Measurements from ENCODE around the gene TTC39B.
"Not testable (repeated sequence)": the region's sequence is repeated elsewhere in the genome, so short reads cannot be mapped to it uniquely, and the experiment has no call there.

The TTC39B gene

GRCh38 chr9:15268317-15268716 is 38.7 kb downstream of the TTC39B start:
- DNase-seq (ENCODE audit: low read depth), result no peak

- DNase-seq (ENCODE audit: low read depth), result no peak
These were observed 42.1 kb downstream of the TTC39B start for GRCh38 chr9:15264918-15265317.

DNA sequence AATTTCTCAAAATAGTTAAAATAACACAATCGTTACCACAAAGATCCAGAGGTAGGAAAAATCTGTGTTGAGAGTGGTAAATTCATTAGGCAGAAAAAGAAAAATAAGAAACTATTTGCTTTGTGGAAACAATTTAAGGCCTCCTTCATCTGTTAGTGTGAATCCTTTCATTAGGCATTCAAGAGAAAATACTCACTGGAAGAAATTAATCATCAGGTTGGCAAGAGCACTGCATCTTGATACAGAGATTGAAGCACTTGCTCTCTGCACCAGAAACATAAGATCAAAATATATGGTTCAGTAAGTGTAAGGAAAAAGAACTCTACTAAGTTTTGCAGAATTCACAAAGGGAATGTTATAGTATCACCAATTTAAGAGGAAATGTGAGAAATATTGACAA is 44.4 kb downstream of the TTC39B start:
- no peak for DNase-seq (ENCODE audit: low read depth)

DNA sequence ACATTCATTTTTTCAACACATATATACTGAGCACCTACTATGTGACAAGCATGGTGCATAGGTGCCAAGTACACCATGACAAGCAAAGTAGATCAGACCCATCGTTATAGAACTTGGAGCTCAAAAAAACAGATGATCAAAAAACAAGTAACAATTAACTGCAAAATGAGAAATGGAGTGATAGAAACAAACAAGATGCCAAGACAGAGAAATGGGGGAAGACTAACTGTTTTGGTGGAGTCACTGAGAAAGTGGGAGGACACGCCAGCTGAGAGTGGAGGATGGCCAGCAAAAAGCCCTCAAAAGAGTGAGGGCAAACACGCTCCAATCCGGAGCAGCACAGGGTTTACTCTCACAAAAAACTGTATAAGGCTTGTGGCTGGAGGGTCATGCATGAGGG is 50.6 kb downstream of the TTC39B start:
- no peak for DNase-seq (ENCODE audit: low read depth)

DNA sequence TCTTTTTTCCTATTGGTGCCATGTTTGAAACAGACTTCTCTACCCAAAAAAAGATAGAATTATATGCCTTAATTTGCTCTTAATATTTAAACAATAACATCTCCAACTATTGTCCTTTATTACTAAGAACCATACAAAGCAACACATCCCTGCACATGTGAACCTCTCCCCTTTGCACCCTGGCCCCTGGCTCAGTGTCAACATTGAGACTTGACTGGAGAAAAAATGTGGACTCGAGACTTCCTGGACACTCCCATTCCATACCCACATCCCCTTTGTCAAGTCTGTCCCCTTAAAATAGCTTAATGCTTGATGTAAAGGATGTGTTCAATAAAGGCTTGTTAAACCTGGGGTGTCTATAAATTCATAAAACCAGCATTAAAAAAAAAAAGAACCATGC is 53.2 kb downstream of the TTC39B start:
- DNase-seq (ENCODE audit: low read depth), result no peak

- no peak for DNase-seq (ENCODE audit: low read depth)
These were observed 53.8 kb downstream of the TTC39B start for GRCh38 chr9:15253197-15253596.

DNA sequence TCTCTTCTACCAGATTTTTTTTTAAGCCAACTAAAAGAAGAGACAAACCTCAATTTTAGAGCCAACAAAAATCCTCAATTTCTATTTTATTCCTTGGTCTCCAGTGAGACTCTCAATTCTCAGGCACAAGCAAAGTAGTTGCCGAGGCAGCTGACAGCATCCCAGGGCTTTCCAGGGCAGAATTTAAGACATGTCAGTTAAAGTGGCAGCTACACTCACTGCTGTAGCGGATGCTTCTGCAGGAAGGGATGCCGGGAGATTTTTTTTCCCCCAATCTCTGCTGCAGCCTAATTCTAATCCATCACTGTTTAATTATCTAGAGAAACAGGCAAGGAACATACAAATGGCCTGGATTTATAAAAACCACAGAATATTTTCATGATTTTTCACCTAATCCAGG is 57.0 kb downstream of the TTC39B start:
- DNase-seq (ENCODE audit: low read depth), result no peak

DNA sequence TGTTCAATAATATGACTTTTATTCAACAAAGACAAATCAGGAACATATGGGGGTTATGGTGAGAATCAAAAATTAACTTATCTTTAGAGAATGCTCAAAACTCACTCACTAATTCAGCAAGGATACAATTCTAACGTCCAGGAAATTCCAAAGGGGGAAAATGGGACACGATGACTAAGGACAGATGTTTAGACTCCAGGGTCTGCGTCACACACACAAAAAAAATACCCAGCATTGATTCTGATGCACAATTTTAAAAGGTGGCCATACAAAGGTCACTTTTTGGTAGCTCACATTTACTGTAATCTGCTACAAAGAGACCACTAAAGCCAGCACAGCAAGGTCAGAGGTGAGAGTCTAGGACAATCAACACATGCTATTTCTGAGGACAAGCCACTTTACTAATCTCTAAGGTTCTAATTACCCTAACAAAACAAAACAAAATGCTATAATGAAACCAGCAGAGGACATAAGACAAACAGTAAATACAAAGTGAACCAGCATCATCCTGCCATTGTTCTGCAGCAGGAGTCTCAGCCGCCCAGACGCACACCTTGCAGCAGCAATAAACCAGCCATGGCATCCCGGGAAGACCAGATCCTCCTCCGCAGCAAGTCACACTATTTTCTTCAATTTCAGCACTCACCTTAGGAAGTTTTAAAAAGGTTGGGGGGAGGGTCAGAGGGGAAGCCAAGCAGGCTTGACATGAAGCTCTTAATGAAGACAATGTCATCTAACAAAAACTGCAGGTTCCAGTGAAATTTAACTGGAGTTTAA is 57.8 kb downstream of the TTC39B start:
- no peak for DNase-seq (ENCODE audit: low read depth)

- no peak for DNase-seq (ENCODE audit: low read depth)
These were observed 58.4 kb downstream of the TTC39B start for GRCh38 chr9:15248621-15249020.

GRCh38 chr9:15248081-15248480 is 58.9 kb downstream of the TTC39B start:
- no peak for DNase-seq (ENCODE audit: low read depth)

GRCh38 chr9:15246708-15247107 is 60.3 kb downstream of the TTC39B start:
- no peak for DNase-seq (ENCODE audit: low read depth)

DNA sequence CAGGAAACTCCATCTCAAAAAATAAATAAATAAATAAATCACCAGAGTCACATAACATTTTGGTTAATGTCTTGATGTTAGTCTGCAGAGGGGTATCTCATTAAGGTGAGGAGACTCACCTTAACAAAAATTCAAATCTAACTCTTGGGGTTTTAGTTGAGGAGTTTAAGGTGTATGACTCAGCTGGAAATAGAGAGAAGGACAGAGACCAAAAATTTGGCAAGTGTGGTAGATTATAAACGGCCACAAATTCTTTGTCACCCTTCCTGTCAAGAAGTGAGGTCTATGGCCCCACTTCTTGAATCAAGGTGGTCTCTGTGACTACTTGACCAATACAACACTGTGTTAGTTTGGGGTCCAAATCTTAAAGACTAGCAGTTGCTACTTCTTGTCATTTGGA is 60.8 kb downstream of the TTC39B start:
- no peak for DNase-seq (ENCODE audit: low read depth)

GRCh38 chr9:15244001-15244441 is 63.0 kb downstream of the TTC39B start:
- no peak for DNase-seq (ENCODE audit: low read depth)

GRCh38 chr9:15243081-15243480 is 63.9 kb downstream of the TTC39B start:
- no peak for DNase-seq (ENCODE audit: low read depth)

DNA sequence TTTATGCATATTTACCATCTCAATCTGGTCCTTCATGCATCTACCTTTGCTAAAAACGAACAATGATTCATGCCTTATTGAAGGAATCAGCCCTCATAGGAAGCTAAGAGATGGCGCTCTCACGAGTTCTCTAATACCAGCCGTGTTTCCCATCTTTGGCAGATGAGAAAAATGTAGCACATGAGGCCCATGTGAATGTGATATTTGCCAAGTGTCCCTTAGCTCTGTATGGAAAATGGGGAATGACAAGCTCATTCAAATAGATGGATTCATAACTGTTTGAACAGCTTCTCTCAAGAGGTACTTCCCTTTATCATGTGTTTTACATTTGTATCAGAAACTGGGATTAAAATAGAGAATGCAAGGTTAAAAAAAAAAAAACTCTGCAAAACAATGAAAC is 66.1 kb downstream of the TTC39B start:
- no peak for DNase-seq (ENCODE audit: low read depth)

- DNase-seq (ENCODE audit: low read depth), result no peak
These were observed 67.2 kb downstream of the TTC39B start for GRCh38 chr9:15239816-15240215.

DNA sequence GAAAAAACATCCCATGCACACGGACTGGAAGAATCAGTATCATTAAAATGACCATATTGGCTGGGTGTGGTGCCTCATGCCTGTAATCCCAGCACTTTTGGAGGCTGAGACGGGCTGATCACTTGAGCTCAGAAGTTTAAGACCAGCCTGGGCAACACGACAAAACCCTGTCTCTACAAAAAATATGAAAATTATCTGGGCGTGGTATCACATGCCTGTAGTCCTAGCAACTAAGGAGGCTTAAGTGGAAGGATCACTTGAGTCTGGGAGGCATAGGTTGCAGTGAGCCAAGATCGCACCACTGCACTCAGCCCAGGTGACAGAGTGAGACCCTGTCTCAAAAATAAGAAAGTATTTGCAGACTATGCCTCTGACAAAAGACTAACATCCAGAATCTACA is 68.4 kb downstream of the TTC39B start:
- DNase-seq (ENCODE audit: low read depth), result no peak

GRCh38 chr9:15235658-15236057 is 71.4 kb downstream of the TTC39B start:
- no peak for DNase-seq (ENCODE audit: low read depth)

DNA sequence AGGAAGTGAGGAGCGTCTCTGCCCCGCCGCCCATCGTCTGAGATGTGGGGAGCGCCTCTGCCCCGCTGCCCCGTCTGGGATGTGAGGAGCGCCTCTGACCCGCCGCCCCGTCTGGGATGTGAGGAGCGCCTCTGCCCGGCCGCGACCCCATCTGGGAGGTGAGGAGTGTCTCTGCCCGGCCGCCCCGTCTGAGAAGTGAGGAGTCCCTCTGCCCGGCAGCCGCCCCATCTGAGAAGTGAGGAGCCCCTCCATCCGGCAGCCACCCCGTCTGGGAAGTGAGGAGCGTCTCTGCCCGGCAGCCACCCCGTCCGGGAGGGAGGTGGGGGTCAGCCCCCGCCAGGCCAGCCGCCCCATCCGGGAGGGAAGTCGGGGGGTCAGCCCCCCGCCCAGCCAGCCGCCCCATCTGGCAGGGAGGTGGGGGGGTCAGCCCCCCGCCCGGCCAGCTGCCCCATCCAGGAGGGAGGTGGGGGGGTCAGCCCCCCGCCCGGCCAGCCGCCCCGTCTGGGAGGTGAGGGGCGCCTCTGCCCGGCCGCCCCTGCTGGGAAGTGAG is 73.0 kb downstream of the TTC39B start:
- DNase-seq (ENCODE audit: low read depth), result not testable (repeated sequence)

GRCh38 chr9:15232706-15233280 is 74.2 kb downstream of the TTC39B start:
- not testable (repeated sequence) for DNase-seq (ENCODE audit: low read depth)

DNA sequence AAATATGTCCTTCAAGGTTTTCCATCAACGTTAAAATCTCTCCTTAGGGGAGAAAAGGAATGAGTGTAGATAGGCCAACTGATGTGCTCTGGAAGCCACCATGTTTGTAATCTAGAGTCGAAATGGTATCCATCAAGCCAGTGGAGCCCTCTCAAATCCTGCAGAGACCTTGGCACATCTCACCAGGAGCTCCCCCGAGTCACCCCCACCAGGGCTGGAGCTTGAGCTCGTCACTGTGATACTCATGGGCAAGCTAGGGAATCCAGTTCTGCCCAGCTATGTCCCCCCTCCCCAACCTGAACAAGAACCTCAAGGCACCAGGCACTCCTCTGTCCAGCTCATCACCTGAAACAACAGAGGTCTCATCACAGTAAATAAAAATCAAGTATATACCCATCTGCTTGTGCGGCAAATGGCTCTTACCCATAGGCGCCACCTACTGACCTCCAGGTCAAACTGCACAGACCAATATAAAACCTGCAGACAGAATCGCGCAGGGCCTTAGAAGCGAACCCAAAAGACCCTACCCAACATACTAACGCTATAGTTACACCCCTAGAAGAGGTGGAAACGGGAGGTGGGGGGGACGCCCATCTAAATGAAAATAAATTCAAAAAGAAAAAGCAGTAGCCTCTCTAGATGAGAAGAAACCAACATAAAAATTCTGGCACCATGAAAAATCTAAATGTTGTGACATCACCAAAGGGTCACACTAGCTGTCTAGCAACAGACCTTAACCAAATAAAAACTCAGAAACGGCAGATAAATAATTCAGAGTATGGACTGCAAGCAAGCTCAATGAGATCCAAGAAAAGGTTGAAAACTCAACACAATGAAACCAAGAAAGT is 75.0 kb downstream of the TTC39B start:
- no peak for DNase-seq (ENCODE audit: low read depth)

DNA sequence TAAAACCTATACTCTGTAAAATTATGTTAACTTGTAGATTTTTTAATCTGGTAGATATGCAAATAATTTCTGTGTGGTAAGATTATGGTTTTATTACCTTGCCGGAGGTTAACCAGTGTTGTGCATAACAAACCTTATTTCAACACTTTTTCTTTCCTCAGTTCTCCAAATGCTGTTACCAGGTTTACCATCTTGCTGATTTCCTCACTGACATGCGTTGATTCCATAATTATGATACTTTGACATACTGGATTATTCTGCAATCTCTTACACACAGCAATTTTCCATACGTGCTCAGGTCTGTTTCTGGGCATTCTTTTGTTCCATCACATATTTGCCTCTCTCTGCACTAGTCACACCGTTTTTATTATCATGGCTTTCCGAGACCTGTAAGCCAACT is 77.6 kb downstream of the TTC39B start:
- no peak for DNase-seq (ENCODE audit: low read depth)

- DNase-seq (ENCODE audit: low read depth), result no peak
These were observed 79.5 kb downstream of the TTC39B start for GRCh38 chr9:15227491-15227890.
